ENCODE results near the gene PID1. TPM values are rescaled to one million over a fixed set of nuclear protein-coding genes. Genes with fewer than 3 reads are reported as not detected.

PID1 gene
- polyA plus RNA-seq, 4 donors, result 4.9 to 26.0 (median 14.6) TPM

GRCh38 chr2:229269941-229270340 lies 1.1 kb downstream of the PID1 start:
- Histone ChIP-seq H3K27me3 (ENCODE audit: control insufficient read depth in 3 of 3, insufficient read depth in 3 of 3, low read length in 3 of 3) (no peaks in the 10 kb centered on the region), H3K36me3 (ENCODE audit: control insufficient read depth in 3 of 3, insufficient read depth in 2 of 3, low read depth in 1 of 3, low read length in 3 of 3) (no peaks in the 10 kb centered on the region), H3K9me3 (ENCODE audit: control insufficient read depth in 2 of 2, insufficient read depth in 1 of 2, low read depth in 1 of 2, low read length in 1 of 2) (no peaks in the 10 kb centered on the region), H3K27ac (ENCODE audit: low read depth in 1 of 3, low read length in 2 of 3) (peak overlapping the region in 1 of 3 donors; percentile 18), H3K4me3 (ENCODE audit: low read depth in 1 of 3, low read length in 3 of 3) (peak overlapping the region in 1 of 3 donors; percentile 72), H3K4me1 (ENCODE audit: control insufficient read depth in 3 of 3, insufficient read depth in 2 of 3, low read depth in 1 of 3, low read length in 2 of 3) (peaks cover 0 to 15% (median 0%) of the 10 kb centered on the region in 3 donors)
- WGBS, 3 donors, result 57 to 67% (median 62%) methylated on average over 6 of the region's 6 CpGs
- FAIRE-seq (no peak), DNase-seq (peak; percentile 9 to 25)

GRCh38 chr2:229269146-229269545 lies 1.9 kb downstream of the PID1 start:
- Histone ChIP-seq H3K27me3 (ENCODE audit: control insufficient read depth in 3 of 3, insufficient read depth in 3 of 3, low read length in 3 of 3) (no peaks in the 10 kb centered on the region), H3K9me3 (ENCODE audit: control insufficient read depth in 2 of 2, insufficient read depth in 1 of 2, low read depth in 1 of 2, low read length in 1 of 2) (no peaks in the 10 kb centered on the region), H3K4me3 (ENCODE audit: low read depth in 1 of 3, low read length in 3 of 3) (no peak overlapping the region), H3K36me3 (ENCODE audit: control insufficient read depth in 3 of 3, insufficient read depth in 2 of 3, low read depth in 1 of 3, low read length in 3 of 3) (no peaks in the 10 kb centered on the region), H3K4me1 (ENCODE audit: control insufficient read depth in 3 of 3, insufficient read depth in 2 of 3, low read depth in 1 of 3, low read length in 2 of 3) (peaks cover 0 to 15% (median 0%) of the 10 kb centered on the region in 3 donors), H3K27ac (ENCODE audit: low read depth in 1 of 3, low read length in 2 of 3) (peak overlapping the region in 1 of 3 donors; percentile 8)
- 77 to 87% (median 83%) methylated on average over 8 of the region's 8 CpGs for WGBS, 3 donors
- FAIRE-seq, result no peak
- no peak for DNase-seq

GRCh38 chr2:229268626-229269025 lies 2.5 kb downstream of the PID1 start:
- DNase-seq, result no peak
- no peaks in the 10 kb centered on the region for H3K36me3 ChIP-seq (ENCODE audit: control insufficient read depth in 3 of 3, insufficient read depth in 2 of 3, low read depth in 1 of 3, low read length in 3 of 3)
- H3K9me3 ChIP-seq (ENCODE audit: control insufficient read depth in 2 of 2, insufficient read depth in 1 of 2, low read depth in 1 of 2, low read length in 1 of 2), result no peaks in the 10 kb centered on the region
- no peak overlapping the region for H3K4me3 ChIP-seq (ENCODE audit: low read depth in 1 of 3, low read length in 3 of 3)
- peaks cover 0 to 15% (median 0%) of the 10 kb centered on the region in 3 donors for H3K4me1 ChIP-seq (ENCODE audit: control insufficient read depth in 3 of 3, insufficient read depth in 2 of 3, low read depth in 1 of 3, low read length in 2 of 3)
- FAIRE-seq, result no peak
- 45 to 64% (median 60%) methylated on average over 4 of the region's 4 CpGs for WGBS, 3 donors
- no peak overlapping the region for H3K27ac ChIP-seq (ENCODE audit: low read depth in 1 of 3, low read length in 2 of 3)
- no peaks in the 10 kb centered on the region for H3K27me3 ChIP-seq (ENCODE audit: control insufficient read depth in 3 of 3, insufficient read depth in 3 of 3, low read length in 3 of 3)

GRCh38 chr2:229267080-229267479 lies 4.0 kb downstream of the PID1 start:
- peaks cover 0 to 7% (median 0%) of the 10 kb centered on the region in 3 donors for H3K4me1 ChIP-seq (ENCODE audit: control insufficient read depth in 3 of 3, insufficient read depth in 2 of 3, low read depth in 1 of 3, low read length in 2 of 3)
- FAIRE-seq, result no peak

GRCh38 chr2:229265727-229266126 lies 5.4 kb downstream of the PID1 start:
- no peak overlapping the region for H3K27ac ChIP-seq (ENCODE audit: low read depth in 1 of 3, low read length in 2 of 3)

More at GRCh38 chr2:229267080-229267479, 4.0 kb downstream of the PID1 start:
- Histone ChIP-seq H3K9me3 (ENCODE audit: control insufficient read depth in 2 of 2, insufficient read depth in 1 of 2, low read depth in 1 of 2, low read length in 1 of 2) (no peaks in the 10 kb centered on the region), H3K27ac (ENCODE audit: low read depth in 1 of 3, low read length in 2 of 3) (no peak overlapping the region), H3K27me3 (ENCODE audit: control insufficient read depth in 3 of 3, insufficient read depth in 3 of 3, low read length in 3 of 3) (no peaks in the 10 kb centered on the region), H3K4me3 (ENCODE audit: low read depth in 1 of 3, low read length in 3 of 3) (no peak overlapping the region), H3K36me3 (ENCODE audit: control insufficient read depth in 3 of 3, insufficient read depth in 2 of 3, low read depth in 1 of 3, low read length in 3 of 3) (no peaks in the 10 kb centered on the region)
- no peak for DNase-seq
- WGBS, 3 donors, result 17 to 44% (median 39%) methylated on average over 1 of the region's 1 CpG

GRCh38 chr2:229261599-229261998 lies 9.5 kb downstream of the PID1 start:
- 62 to 84% (median 70%) methylated on average over 1 of the region's 1 CpG for WGBS, 3 donors
- Histone ChIP-seq H3K27me3 (ENCODE audit: control insufficient read depth in 3 of 3, insufficient read depth in 3 of 3, low read length in 3 of 3) (no peaks in the 10 kb centered on the region), H3K9me3 (ENCODE audit: control insufficient read depth in 2 of 2, insufficient read depth in 1 of 2, low read depth in 1 of 2, low read length in 1 of 2) (peaks cover 0 to 9% of the 10 kb centered on the region in 2 donors), H3K4me1 (ENCODE audit: control insufficient read depth in 3 of 3, insufficient read depth in 2 of 3, low read depth in 1 of 3, low read length in 2 of 3) (peaks cover 0 to 2% (median 0%) of the 10 kb centered on the region in 3 donors), H3K36me3 (ENCODE audit: control insufficient read depth in 3 of 3, insufficient read depth in 2 of 3, low read depth in 1 of 3, low read length in 3 of 3) (peaks cover 0 to 5% (median 0%) of the 10 kb centered on the region in 3 donors), H3K27ac (ENCODE audit: low read depth in 1 of 3, low read length in 2 of 3) (no peak overlapping the region), H3K4me3 (ENCODE audit: low read depth in 1 of 3, low read length in 3 of 3) (no peak overlapping the region)
- FAIRE-seq (no peak), DNase-seq (no peak)

More at GRCh38 chr2:229265727-229266126, 5.4 kb downstream of the PID1 start:
- 76 to 92% (median 85%) methylated on average over 4 of the region's 4 CpGs for WGBS, 3 donors
- peaks cover 0 to 5% (median 0%) of the 10 kb centered on the region in 3 donors for H3K36me3 ChIP-seq (ENCODE audit: control insufficient read depth in 3 of 3, insufficient read depth in 2 of 3, low read depth in 1 of 3, low read length in 3 of 3)
- DNase-seq (no peak), FAIRE-seq (no peak)
- H3K4me1 ChIP-seq (ENCODE audit: control insufficient read depth in 3 of 3, insufficient read depth in 2 of 3, low read depth in 1 of 3, low read length in 2 of 3), result peaks cover 0 to 4% (median 0%) of the 10 kb centered on the region in 3 donors
- H3K4me3 ChIP-seq (ENCODE audit: low read depth in 1 of 3, low read length in 3 of 3), result no peak overlapping the region
- H3K9me3 ChIP-seq (ENCODE audit: control insufficient read depth in 2 of 2, insufficient read depth in 1 of 2, low read depth in 1 of 2, low read length in 1 of 2), result peaks cover 0 to 9% of the 10 kb centered on the region in 2 donors
- no peaks in the 10 kb centered on the region for H3K27me3 ChIP-seq (ENCODE audit: control insufficient read depth in 3 of 3, insufficient read depth in 3 of 3, low read length in 3 of 3)

GRCh38 chr2:229261076-229261475 lies 10.0 kb downstream of the PID1 start:
- peaks cover 0 to 2% (median 0%) of the 10 kb centered on the region in 3 donors for H3K4me1 ChIP-seq (ENCODE audit: control insufficient read depth in 3 of 3, insufficient read depth in 2 of 3, low read depth in 1 of 3, low read length in 2 of 3)
- no peak for FAIRE-seq
- H3K36me3 ChIP-seq (ENCODE audit: control insufficient read depth in 3 of 3, insufficient read depth in 2 of 3, low read depth in 1 of 3, low read length in 3 of 3), result peaks cover 0 to 5% (median 0%) of the 10 kb centered on the region in 3 donors
- no peak overlapping the region for H3K27ac ChIP-seq (ENCODE audit: low read depth in 1 of 3, low read length in 2 of 3)
- no peak for DNase-seq
- H3K9me3 ChIP-seq (ENCODE audit: control insufficient read depth in 2 of 2, insufficient read depth in 1 of 2, low read depth in 1 of 2, low read length in 1 of 2), result peaks cover 0 to 9% of the 10 kb centered on the region in 2 donors
- no peak overlapping the region for H3K4me3 ChIP-seq (ENCODE audit: low read depth in 1 of 3, low read length in 3 of 3)
- no peaks in the 10 kb centered on the region for H3K27me3 ChIP-seq (ENCODE audit: control insufficient read depth in 3 of 3, insufficient read depth in 3 of 3, low read length in 3 of 3)
- WGBS, 3 donors, result 57 to 88% (median 74%) methylated on average over 3 of the region's 3 CpGs

- Histone ChIP-seq H3K27me3 (ENCODE audit: control insufficient read depth in 3 of 3, insufficient read depth in 3 of 3, low read length in 3 of 3) (no peaks in the 10 kb centered on the region), H3K27ac (ENCODE audit: low read depth in 1 of 3, low read length in 2 of 3) (no peak overlapping the region), H3K4me1 (ENCODE audit: control insufficient read depth in 3 of 3, insufficient read depth in 2 of 3, low read depth in 1 of 3, low read length in 2 of 3) (no peaks in the 10 kb centered on the region), H3K36me3 (ENCODE audit: control insufficient read depth in 3 of 3, insufficient read depth in 2 of 3, low read depth in 1 of 3, low read length in 3 of 3) (peaks cover 0 to 5% (median 0%) of the 10 kb centered on the region in 3 donors), H3K4me3 (ENCODE audit: low read depth in 1 of 3, low read length in 3 of 3) (no peak overlapping the region), H3K9me3 (ENCODE audit: control insufficient read depth in 2 of 2, insufficient read depth in 1 of 2, low read depth in 1 of 2, low read length in 1 of 2) (peaks cover 0 to 9% of the 10 kb centered on the region in 2 donors)
- FAIRE-seq, result no peak
- DNase-seq, result no peak
- 55 to 72% (median 62%) methylated on average over 2 of the region's 2 CpGs for WGBS, 3 donors
These were observed 13.1 kb downstream of the PID1 start for GRCh38 chr2:229257985-229258384.

GRCh38 chr2:229256376-229256775 lies 14.7 kb downstream of the PID1 start:
- Histone ChIP-seq H3K4me1 (ENCODE audit: control insufficient read depth in 3 of 3, insufficient read depth in 2 of 3, low read depth in 1 of 3, low read length in 2 of 3) (no peaks in the 10 kb centered on the region), H3K27me3 (ENCODE audit: control insufficient read depth in 3 of 3, insufficient read depth in 3 of 3, low read length in 3 of 3) (no peaks in the 10 kb centered on the region)

More at GRCh38 chr2:229256376-229256775, 14.7 kb downstream of the PID1 start:
- DNase-seq (no peak), FAIRE-seq (no peak)
- no peak overlapping the region for H3K27ac ChIP-seq (ENCODE audit: low read depth in 1 of 3, low read length in 2 of 3)
- H3K36me3 ChIP-seq (ENCODE audit: control insufficient read depth in 3 of 3, insufficient read depth in 2 of 3, low read depth in 1 of 3, low read length in 3 of 3), result peaks cover 0 to 5% (median 0%) of the 10 kb centered on the region in 3 donors
- H3K9me3 ChIP-seq (ENCODE audit: control insufficient read depth in 2 of 2, insufficient read depth in 1 of 2, low read depth in 1 of 2, low read length in 1 of 2), result peaks cover 0 to 6% of the 10 kb centered on the region in 2 donors
- H3K4me3 ChIP-seq (ENCODE audit: low read depth in 1 of 3, low read length in 3 of 3), result no peak overlapping the region
